ENCODE data around the gene ARHGEF28. TPM values are rescaled to one million over a fixed set of nuclear protein-coding genes. Genes with fewer than 3 reads are reported as not detected.

The ARHGEF28 gene
- total RNA-seq, 4 donors from 2014 or later = 13.3 to 19.0 (median 16.9) TPM

DNA sequence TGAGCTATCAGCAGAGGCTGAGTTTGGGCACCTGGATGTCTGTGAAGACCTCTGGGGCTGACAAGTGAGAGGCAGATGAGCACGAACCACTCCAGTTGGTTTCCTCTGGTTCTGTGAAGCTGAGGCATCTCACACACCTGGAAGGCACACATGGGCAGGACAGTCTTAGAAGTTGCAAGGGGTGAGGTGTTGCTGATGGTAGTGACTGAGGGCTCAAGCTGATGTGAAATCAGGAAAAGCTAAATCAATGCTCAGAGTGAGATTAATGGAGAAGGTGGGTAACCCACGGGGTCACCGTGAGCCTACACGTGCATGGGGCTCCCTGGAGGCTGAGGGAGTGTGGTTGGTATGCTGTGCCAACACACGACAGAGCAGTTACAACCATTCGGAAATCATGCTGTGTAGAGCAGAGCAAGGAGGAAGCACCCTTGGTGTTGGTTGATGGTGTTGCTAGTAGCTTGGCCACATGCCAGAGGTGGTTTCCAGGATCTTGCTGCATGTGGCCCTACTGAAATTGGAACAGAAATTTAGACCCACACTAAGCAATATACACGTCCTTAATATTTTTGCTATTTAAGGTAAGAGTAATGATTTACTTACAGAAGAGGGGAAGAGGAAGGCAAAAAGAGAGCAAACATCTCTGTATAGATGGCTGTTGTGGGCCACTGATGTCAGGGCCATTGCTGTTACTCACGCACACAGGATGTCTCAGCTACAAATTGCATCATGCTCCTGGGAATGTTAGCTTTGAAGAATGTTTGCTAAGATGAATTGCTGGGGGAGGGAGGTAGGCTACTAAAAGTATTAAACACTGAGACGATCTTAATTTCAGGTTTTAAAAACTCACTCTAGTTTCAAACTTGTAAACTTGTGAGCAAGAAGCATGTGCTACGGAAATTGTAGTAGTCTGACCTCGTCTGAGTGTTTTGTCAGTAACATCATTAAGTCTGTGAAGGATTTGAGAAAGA lies 170.5 kb downstream of the ARHGEF28 start:
- Histone ChIP-seq H3K9me3 (no peaks in the 10 kb centered on the region), H3K4me1 (no peaks in the 10 kb centered on the region), H3K4me3 (no peak overlapping the region), H3K27ac (no peak overlapping the region), H3K27me3 (no peaks in the 10 kb centered on the region), H3K36me3 (no peaks in the 10 kb centered on the region)
- DNase-seq = no peak
- TF ChIP-seq, protein P1, sequence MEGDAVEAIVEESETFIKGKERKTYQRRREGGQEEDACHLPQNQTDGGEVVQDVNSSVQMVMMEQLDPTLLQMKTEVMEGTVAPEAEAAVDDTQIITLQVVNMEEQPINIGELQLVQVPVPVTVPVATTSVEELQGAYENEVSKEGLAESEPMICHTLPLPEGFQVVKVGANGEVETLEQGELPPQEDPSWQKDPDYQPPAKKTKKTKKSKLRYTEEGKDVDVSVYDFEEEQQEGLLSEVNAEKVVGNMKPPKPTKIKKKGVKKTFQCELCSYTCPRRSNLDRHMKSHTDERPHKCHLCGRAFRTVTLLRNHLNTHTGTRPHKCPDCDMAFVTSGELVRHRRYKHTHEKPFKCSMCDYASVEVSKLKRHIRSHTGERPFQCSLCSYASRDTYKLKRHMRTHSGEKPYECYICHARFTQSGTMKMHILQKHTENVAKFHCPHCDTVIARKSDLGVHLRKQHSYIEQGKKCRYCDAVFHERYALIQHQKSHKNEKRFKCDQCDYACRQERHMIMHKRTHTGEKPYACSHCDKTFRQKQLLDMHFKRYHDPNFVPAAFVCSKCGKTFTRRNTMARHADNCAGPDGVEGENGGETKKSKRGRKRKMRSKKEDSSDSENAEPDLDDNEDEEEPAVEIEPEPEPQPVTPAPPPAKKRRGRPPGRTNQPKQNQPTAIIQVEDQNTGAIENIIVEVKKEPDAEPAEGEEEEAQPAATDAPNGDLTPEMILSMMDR (IDR thresholded peaks at IDR 0.05) = no peak
- TF ChIP-seq POLR2A (IDR thresholded peaks at IDR 0.05) = no peak

DNA sequence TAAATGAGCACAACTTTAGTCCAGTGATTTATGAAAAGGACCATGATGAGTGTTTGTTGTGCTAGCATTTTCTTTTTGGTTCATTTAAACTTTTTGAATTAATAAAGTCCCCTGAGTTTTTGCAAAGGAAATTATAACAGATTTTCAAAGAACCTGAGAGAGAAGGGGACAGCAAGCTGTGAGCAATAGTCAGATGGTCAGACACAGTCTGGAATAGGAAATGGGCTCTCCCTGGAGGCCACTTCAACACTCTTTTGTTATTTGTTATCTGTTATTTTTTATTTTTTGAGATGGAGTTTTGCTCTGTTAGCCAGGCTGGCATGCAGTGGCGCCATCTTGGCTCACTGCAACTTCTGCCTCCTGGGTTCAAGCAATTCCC lies 171.1 kb downstream of the ARHGEF28 start:
- H3K9me3 ChIP-seq = no peaks in the 10 kb centered on the region
- H3K27me3 ChIP-seq = no peaks in the 10 kb centered on the region
- H3K4me3 ChIP-seq = no peak overlapping the region
- DNase-seq = no peak
- TF ChIP-seq, protein P1 (IDR thresholded peaks at IDR 0.05) = no peak
- TF ChIP-seq POLR2A (IDR thresholded peaks at IDR 0.05) = no peak
- no peaks in the 10 kb centered on the region for H3K4me1 ChIP-seq
- no peak overlapping the region for H3K27ac ChIP-seq
- H3K36me3 ChIP-seq = no peaks in the 10 kb centered on the region

DNA sequence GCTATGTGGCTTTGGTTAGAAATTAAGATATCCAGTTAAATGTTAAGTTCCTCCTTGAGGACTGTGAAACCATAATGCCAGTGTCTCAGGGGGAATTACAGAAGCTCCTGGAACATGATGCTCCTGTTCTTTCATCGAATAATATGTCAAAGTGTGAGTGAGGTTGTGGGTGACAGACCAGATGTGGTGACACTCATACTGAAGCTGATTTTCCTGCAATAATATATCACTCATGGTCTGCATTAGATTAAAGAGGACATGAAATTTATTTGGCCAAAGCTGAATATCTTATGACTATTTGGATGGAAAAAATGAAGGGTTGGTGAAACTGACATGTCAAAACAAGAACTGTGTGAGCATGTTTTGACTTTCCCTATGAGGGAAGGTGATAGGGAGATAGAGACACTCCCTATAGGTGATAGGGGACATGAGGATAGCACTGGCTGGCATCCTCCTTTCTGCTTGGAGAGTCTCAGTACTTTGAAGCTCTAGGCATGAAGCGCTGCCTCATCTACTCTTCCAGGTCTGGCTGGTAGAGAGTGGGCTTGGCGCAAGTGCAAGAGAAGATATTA lies 173.5 kb downstream of the ARHGEF28 start:
- no peaks in the 10 kb centered on the region for H3K27me3 ChIP-seq
- no peak for DNase-seq
- H3K9me3 ChIP-seq = no peaks in the 10 kb centered on the region
- H3K4me3 ChIP-seq = no peak overlapping the region
- H3K36me3 ChIP-seq = no peaks in the 10 kb centered on the region
- H3K4me1 ChIP-seq = no peaks in the 10 kb centered on the region
- no peak for TF ChIP-seq POLR2A (IDR thresholded peaks at IDR 0.05)
- TF ChIP-seq, protein P1 (IDR thresholded peaks at IDR 0.05) = no peak
- no peak overlapping the region for H3K27ac ChIP-seq

DNA sequence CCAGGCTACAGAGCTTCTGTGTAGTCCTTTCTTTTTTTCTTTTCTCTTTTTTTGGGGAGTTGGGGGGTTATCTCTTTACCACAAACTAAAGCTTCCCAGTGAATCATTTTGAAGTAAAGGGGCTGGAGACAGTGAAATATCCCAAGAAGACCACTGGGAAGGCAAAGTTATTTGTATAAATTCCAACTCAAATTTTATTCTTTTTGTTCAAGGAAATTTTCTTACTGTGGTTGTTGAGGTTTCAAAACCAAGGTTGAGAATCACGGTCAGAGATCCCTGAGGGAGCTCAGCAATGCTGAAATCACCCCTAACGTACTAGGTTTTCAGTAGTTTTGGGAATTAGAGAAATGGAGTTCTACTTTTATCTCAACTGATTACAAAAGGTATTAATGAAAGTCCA lies 175.7 kb downstream of the ARHGEF28 start:
- H3K27ac ChIP-seq = no peak overlapping the region
- DNase-seq = no peak
- no peaks in the 10 kb centered on the region for H3K4me1 ChIP-seq
- H3K9me3 ChIP-seq = no peaks in the 10 kb centered on the region
- no peak overlapping the region for H3K4me3 ChIP-seq
- TF ChIP-seq POLR2A (IDR thresholded peaks at IDR 0.05) = no peak
- no peaks in the 10 kb centered on the region for H3K36me3 ChIP-seq
- H3K27me3 ChIP-seq = no peaks in the 10 kb centered on the region

DNA sequence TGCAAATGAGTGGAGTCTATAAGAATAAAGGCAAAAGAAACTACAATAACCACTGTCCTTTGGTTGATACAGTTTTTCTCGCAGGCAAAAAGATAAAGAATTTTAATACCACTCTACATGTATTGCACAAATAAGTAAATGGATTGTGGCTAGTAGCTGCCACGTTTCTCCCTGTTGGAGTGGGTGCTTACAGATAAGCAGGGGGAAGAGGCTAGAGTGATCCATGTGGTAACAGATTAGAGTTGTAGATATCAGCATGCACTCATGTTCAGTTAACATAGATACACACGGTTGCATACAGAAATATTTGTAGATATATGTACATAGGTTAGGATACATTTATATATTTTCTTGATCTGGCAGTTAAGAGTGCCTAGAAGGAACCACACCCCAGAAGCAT lies 179.5 kb downstream of the ARHGEF28 start:
- Histone ChIP-seq H3K4me3 (no peak overlapping the region), H3K36me3 (no peaks in the 10 kb centered on the region), H3K27ac (no peak overlapping the region), H3K4me1 (no peaks in the 10 kb centered on the region), H3K27me3 (no peaks in the 10 kb centered on the region), H3K9me3 (no peaks in the 10 kb centered on the region)
- no peak for TF ChIP-seq POLR2A (IDR thresholded peaks at IDR 0.05)
- TF ChIP-seq, protein P1 (IDR thresholded peaks at IDR 0.05) = no peak
- DNase-seq = no peak

DNA sequence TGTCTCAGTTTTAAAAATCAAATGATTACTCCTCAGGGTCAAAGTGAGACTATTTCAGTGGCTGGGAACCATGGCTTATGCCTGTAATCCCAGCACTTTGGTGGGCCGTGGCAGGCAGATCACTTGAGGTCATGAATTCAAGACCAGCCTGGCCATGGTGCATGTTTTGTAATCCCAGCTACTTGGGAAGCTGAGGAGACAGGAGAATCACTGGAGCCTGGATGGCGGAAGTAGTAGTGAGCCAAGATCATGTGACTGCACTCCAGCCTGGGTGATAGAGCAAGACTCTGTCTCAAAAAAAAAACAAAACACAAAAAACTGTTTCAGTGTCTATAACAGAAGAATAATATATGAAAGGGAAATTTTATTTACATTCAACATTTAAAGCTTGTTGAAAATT lies 182.9 kb downstream of the ARHGEF28 start:
- no peak for DNase-seq
- Histone ChIP-seq H3K27me3 (no peaks in the 10 kb centered on the region), H3K4me1 (no peaks in the 10 kb centered on the region), H3K36me3 (no peaks in the 10 kb centered on the region), H3K9me3 (no peaks in the 10 kb centered on the region), H3K4me3 (no peak overlapping the region), H3K27ac (no peak overlapping the region)
- TF ChIP-seq, protein P1 (IDR thresholded peaks at IDR 0.05) = no peak
- TF ChIP-seq POLR2A (IDR thresholded peaks at IDR 0.05) = no peak
